ENCODE results near the gene ATP5F1C. TPM values are rescaled to one million over a fixed set of nuclear protein-coding genes. Genes with fewer than 3 reads are reported as not detected.
"Not testable (repeated sequence)": the region's sequence is repeated elsewhere in the genome, so short reads cannot be mapped to it uniquely, and the experiment has no call there.

ATP5F1C gene
- total and polyA plus RNA-seq, 10 of the 15 experiments (the other 5 are each of a cell fraction or from before 2014, with no cell fraction given): 307 to 978 (median 454) TPM

DNA sequence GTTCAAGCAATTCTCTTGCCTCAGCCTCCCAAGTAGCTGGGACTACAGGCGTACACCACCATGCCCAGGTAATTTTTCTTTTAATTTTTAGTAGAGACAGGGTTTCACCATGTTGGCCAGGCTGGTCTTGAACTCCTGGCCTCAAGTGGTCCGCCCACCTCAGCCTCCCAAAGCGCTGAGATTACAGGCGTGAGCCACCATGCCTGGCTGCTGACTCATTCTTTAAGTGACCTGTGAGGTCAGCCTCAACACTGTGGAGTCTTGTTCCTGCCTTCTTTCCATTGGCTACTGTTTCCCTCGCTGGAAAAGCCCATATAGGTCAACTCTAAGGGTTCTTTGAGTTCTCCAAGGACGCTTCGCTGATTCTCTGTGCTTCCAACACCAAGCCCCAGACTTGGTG lies 39.3 kb upstream of the ATP5F1C start:
- H3K27ac ChIP-seq (ENCODE audit: control insufficient read depth, insufficient read depth); H4K20me1 ChIP-seq (ENCODE audit: control insufficient read depth, insufficient read depth); BruUV-seq (replicated peaks); H3K4me2 ChIP-seq (ENCODE audit: control insufficient read depth, insufficient read depth); CTCF ChIA-PET; H3K9ac ChIP-seq (ENCODE audit: control insufficient read depth, insufficient read depth, low read length); H3K79me2 ChIP-seq (ENCODE audit: control insufficient read depth, insufficient read depth, low read length); RAD21 ChIA-PET (ENCODE audit: unreplicated experiment); DNase-seq (ENCODE audit: low read depth, low spot score); H3K4me3 ChIP-seq; H3K4me1 ChIP-seq (ENCODE audit: control insufficient read depth, insufficient read depth, low read length); in situ Hi-C loops (cut with MboI); ATAC-seq; FAIRE-seq; H2AFZ ChIP-seq (ENCODE audit: control insufficient read depth, low read depth, low read length); H3K27me3 ChIP-seq (replicated peaks in 1 of 2; ENCODE audit: control insufficient read depth in 2 of 2, insufficient read depth in 2 of 2, low read length in 1 of 2); intact Hi-C loops (cut with micrococcal nuclease; ENCODE audit: unreplicated experiment); SMC1A ChIA-PET (ENCODE audit: uncharacterized antibody, unreplicated experiment); POLR2A ChIA-PET; H3K9me3 ChIP-seq (replicated peaks; ENCODE audit: control insufficient read depth, insufficient read depth, low read length); H3K36me3 ChIP-seq (ENCODE audit: control insufficient read depth in 2 of 2, insufficient read depth in 2 of 2, low read length in 1 of 2): not testable (repeated sequence)
- WGBS (ENCODE audit: insufficient coverage, insufficient replicate concordance, low lambda C conversion rate, missing lambda C conversion rate): 98% methylated on average over 7 of the region's 7 CpGs

DNA sequence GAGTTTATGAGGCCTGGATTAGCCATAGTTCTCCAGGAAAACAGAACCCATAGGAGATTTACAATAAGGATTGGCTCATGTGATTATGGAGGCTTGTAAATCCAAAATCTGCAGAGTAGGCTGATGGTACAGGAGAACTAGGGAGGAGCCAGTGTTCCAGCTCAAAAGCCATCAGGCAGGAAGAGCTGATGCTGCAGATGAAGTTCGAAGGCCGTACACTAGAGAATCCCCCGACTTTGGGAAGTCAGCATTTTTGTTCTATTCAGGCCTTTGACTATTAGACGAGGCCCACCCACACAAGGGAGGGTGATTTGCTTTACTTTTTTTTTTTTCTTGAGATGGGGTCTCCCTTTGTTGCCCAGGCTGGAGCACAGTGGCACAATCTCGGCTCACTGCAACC lies 37.8 kb upstream of the ATP5F1C start:
- no peaks in the 10 kb centered on the region for H3K4me1 ChIP-seq (ENCODE audit: control insufficient read depth, insufficient read depth, low read length)
- BruUV-seq (replicated peaks): no TSS peak
- H3K4me3 ChIP-seq: no peak overlapping the region
- DNase-seq (ENCODE audit: low read depth, low spot score): no peak
- ChIA-PET CTCF (no interaction called here), POLR2A (no interaction called here), SMC1A (ENCODE audit: uncharacterized antibody, unreplicated experiment) (no interaction called here), RAD21 (ENCODE audit: unreplicated experiment) (no interaction called here)
- no peaks in the 10 kb centered on the region for H4K20me1 ChIP-seq (ENCODE audit: control insufficient read depth, insufficient read depth)
- in situ Hi-C loops (cut with MboI): no loop called here
- no peak overlapping the region for H3K9ac ChIP-seq (ENCODE audit: control insufficient read depth, insufficient read depth, low read length)
- no peak overlapping the region for H2AFZ ChIP-seq (ENCODE audit: control insufficient read depth, low read depth, low read length)
- H3K79me2 ChIP-seq (ENCODE audit: control insufficient read depth, insufficient read depth, low read length): no peaks in the 10 kb centered on the region
- H3K27ac ChIP-seq (ENCODE audit: control insufficient read depth, insufficient read depth): no peak overlapping the region
- no peaks in the 10 kb centered on the region for H3K27me3 ChIP-seq (replicated peaks in 1 of 2; ENCODE audit: control insufficient read depth in 2 of 2, insufficient read depth in 2 of 2, low read length in 1 of 2)
- no peaks in the 10 kb centered on the region for H3K9me3 ChIP-seq (replicated peaks; ENCODE audit: control insufficient read depth, insufficient read depth, low read length)
- WGBS (ENCODE audit: insufficient coverage, insufficient replicate concordance, low lambda C conversion rate, missing lambda C conversion rate): 94% methylated on average over 5 of the region's 5 CpGs
- intact Hi-C loops (cut with micrococcal nuclease; ENCODE audit: unreplicated experiment): loop anchor here (10.0 kb wide), 1 partner anchor 1555 kb away; no protein-coding TSS in a partner anchor
- H3K36me3 ChIP-seq (ENCODE audit: control insufficient read depth in 2 of 2, insufficient read depth in 2 of 2, low read length in 1 of 2): peaks cover 0 to 11% of the 10 kb centered on the region in 2 experiments; a peak in 2 of 4 replicates
- ATAC-seq: no peak
- no peak for FAIRE-seq
- no peak overlapping the region for H3K4me2 ChIP-seq (ENCODE audit: control insufficient read depth, insufficient read depth)
- TF ChIP-seq RELA (IDR thresholded peaks at IDR 0.05; ENCODE audit: borderline replicate concordance, partially characterized antibody): no peak
- TF ChIP-seq, protein P1, sequence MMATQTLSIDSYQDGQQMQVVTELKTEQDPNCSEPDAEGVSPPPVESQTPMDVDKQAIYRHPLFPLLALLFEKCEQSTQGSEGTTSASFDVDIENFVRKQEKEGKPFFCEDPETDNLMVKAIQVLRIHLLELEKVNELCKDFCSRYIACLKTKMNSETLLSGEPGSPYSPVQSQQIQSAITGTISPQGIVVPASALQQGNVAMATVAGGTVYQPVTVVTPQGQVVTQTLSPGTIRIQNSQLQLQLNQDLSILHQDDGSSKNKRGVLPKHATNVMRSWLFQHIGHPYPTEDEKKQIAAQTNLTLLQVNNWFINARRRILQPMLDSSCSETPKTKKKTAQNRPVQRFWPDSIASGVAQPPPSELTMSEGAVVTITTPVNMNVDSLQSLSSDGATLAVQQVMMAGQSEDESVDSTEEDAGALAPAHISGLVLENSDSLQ (IDR thresholded peaks at IDR 0.05): no peak
- no peak for TF ChIP-seq HDAC6 (IDR thresholded peaks at IDR 0.05; ENCODE audit: unreplicated experiment)
- TF ChIP-seq, protein P2, sequence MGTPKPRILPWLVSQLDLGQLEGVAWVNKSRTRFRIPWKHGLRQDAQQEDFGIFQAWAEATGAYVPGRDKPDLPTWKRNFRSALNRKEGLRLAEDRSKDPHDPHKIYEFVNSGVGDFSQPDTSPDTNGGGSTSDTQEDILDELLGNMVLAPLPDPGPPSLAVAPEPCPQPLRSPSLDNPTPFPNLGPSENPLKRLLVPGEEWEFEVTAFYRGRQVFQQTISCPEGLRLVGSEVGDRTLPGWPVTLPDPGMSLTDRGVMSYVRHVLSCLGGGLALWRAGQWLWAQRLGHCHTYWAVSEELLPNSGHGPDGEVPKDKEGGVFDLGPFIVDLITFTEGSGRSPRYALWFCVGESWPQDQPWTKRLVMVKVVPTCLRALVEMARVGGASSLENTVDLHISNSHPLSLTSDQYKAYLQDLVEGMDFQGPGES (IDR thresholded peaks at IDR 0.05): no peak
- TF ChIP-seq, protein P3, sequence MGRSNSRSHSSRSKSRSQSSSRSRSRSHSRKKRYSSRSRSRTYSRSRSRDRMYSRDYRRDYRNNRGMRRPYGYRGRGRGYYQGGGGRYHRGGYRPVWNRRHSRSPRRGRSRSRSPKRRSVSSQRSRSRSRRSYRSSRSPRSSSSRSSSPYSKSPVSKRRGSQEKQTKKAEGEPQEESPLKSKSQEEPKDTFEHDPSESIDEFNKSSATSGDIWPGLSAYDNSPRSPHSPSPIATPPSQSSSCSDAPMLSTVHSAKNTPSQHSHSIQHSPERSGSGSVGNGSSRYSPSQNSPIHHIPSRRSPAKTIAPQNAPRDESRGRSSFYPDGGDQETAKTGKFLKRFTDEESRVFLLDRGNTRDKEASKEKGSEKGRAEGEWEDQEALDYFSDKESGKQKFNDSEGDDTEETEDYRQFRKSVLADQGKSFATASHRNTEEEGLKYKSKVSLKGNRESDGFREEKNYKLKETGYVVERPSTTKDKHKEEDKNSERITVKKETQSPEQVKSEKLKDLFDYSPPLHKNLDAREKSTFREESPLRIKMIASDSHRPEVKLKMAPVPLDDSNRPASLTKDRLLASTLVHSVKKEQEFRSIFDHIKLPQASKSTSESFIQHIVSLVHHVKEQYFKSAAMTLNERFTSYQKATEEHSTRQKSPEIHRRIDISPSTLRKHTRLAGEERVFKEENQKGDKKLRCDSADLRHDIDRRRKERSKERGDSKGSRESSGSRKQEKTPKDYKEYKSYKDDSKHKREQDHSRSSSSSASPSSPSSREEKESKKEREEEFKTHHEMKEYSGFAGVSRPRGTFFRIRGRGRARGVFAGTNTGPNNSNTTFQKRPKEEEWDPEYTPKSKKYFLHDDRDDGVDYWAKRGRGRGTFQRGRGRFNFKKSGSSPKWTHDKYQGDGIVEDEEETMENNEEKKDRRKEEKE (IDR thresholded peaks at IDR 0.05): no peak
- TF ChIP-seq, protein P4, sequence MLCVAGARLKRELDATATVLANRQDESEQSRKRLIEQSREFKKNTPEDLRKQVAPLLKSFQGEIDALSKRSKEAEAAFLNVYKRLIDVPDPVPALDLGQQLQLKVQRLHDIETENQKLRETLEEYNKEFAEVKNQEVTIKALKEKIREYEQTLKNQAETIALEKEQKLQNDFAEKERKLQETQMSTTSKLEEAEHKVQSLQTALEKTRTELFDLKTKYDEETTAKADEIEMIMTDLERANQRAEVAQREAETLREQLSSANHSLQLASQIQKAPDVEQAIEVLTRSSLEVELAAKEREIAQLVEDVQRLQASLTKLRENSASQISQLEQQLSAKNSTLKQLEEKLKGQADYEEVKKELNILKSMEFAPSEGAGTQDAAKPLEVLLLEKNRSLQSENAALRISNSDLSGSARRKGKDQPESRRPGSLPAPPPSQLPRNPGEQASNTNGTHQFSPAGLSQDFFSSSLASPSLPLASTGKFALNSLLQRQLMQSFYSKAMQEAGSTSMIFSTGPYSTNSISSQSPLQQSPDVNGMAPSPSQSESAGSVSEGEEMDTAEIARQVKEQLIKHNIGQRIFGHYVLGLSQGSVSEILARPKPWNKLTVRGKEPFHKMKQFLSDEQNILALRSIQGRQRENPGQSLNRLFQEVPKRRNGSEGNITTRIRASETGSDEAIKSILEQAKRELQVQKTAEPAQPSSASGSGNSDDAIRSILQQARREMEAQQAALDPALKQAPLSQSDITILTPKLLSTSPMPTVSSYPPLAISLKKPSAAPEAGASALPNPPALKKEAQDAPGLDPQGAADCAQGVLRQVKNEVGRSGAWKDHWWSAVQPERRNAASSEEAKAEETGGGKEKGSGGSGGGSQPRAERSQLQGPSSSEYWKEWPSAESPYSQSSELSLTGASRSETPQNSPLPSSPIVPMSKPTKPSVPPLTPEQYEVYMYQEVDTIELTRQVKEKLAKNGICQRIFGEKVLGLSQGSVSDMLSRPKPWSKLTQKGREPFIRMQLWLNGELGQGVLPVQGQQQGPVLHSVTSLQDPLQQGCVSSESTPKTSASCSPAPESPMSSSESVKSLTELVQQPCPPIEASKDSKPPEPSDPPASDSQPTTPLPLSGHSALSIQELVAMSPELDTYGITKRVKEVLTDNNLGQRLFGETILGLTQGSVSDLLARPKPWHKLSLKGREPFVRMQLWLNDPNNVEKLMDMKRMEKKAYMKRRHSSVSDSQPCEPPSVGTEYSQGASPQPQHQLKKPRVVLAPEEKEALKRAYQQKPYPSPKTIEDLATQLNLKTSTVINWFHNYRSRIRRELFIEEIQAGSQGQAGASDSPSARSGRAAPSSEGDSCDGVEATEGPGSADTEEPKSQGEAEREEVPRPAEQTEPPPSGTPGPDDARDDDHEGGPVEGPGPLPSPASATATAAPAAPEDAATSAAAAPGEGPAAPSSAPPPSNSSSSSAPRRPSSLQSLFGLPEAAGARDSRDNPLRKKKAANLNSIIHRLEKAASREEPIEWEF (IDR thresholded peaks at IDR 0.05; ENCODE audit: insufficient replicate concordance, low read depth, low read length): no peak
